Ascending aorta (tissue), 2 donors: Measurements from ENCODE around the gene MEX3C. TPM values are rescaled to one million over a fixed set of nuclear protein-coding genes. Genes with fewer than 3 reads are reported as not detected.

Source experiments
- DNase-seq, 2 donors: peaks; one replicate each; pipeline ENCODE4 v3.0.0-alpha.2; 2019; ENCODE audit warnings: low spot score in 2 of 2
- H3K27ac ChIP-seq, 2 donors: fragments of 200-600 bp; sonication (generic); one replicate each; pipeline ENCODE4 v1.5.1; 2016 to 2017; ENCODE audit warnings: mild to moderate bottlenecking in 1 of 2
- H3K27me3 ChIP-seq: fragments of 200-600 bp; sonication (generic); one replicate; pipeline ENCODE4 v1.5.1; 2017
- H3K36me3 ChIP-seq, 2 donors: fragments of 200-600 bp; sonication (generic); one replicate each; pipeline ENCODE4 v1.5.1; 2016
- H3K4me1 ChIP-seq, 2 donors: fragments of 200-600 bp; sonication (generic); one replicate each; pipeline ENCODE4 v1.5.1; 2016 to 2017; ENCODE audit warnings: mild to moderate bottlenecking in 1 of 2
- H3K4me3 ChIP-seq, 2 donors: fragments of 200-600 bp; sonication (generic); one replicate each; pipeline ENCODE4 v1.5.1; 2016 to 2017; ENCODE audit warnings: mild to moderate bottlenecking in 1 of 2
- H3K9me3 ChIP-seq, 2 donors: fragments of 200-600 bp; sonication (generic); one replicate each; pipeline ENCODE4 v1.5.1; 2016
- intact Hi-C: fragments of 100-400 bp; cut with DNase I; formaldehyde crosslinking; loops from one replicate; pipeline ENCODE4 v1.15.1; 2023
- total RNA-seq: library from RNA; depleted of rRNA; stranded (reverse); fragments of >200 nt; gene quantifications from one replicate; pipeline ENCODE4 v1.1.0, GENCODE V29; 2016
- TF ChIP-seq, protein P1 (sequence below), 3 experiments: fragments of 200-600 bp in 2 of 3; fragments of 450-650 bp in 1 of 3; sonication (generic) in 2 of 3; IDR thresholded peaks; one replicate each; pipeline ENCODE4 v1.5.1; 2016 to 2019; ENCODE audit warnings: antibody characterized with exemption in 3 of 3, mild to moderate bottlenecking in 1 of 3, moderate library complexity in 1 of 3

Gene MEX3C
- total RNA-seq, 1 donor from 2014 or later: 97.7 TPM

GRCh38 chr18:51125976-51126375 lies 71.5 kb downstream of the MEX3C start:
- Histone ChIP-seq H3K4me3 (no peak overlapping the region), H3K9me3 (no peaks in the 10 kb centered on the region), H3K4me1 (no peaks in the 10 kb centered on the region), H3K27me3 (no peaks in the 10 kb centered on the region), H3K36me3 (no peaks in the 10 kb centered on the region), H3K27ac (no peak overlapping the region)
- TF ChIP-seq, protein P1, sequence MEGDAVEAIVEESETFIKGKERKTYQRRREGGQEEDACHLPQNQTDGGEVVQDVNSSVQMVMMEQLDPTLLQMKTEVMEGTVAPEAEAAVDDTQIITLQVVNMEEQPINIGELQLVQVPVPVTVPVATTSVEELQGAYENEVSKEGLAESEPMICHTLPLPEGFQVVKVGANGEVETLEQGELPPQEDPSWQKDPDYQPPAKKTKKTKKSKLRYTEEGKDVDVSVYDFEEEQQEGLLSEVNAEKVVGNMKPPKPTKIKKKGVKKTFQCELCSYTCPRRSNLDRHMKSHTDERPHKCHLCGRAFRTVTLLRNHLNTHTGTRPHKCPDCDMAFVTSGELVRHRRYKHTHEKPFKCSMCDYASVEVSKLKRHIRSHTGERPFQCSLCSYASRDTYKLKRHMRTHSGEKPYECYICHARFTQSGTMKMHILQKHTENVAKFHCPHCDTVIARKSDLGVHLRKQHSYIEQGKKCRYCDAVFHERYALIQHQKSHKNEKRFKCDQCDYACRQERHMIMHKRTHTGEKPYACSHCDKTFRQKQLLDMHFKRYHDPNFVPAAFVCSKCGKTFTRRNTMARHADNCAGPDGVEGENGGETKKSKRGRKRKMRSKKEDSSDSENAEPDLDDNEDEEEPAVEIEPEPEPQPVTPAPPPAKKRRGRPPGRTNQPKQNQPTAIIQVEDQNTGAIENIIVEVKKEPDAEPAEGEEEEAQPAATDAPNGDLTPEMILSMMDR (IDR thresholded peaks at IDR 0.05): no peak
- intact Hi-C loops: no loop called here
- no peak for DNase-seq

Other genes with a start within 250 kb of the MEX3C start
- gene ELAC1, start 229.6 kb downstream of the MEX3C start, total RNA-seq: not detected
- gene SMAD4, start 167.5 kb downstream of the MEX3C start, total RNA-seq: 196 TPM